Neural progenitor cell (in vitro differentiated cells): ENCODE results near the gene RPAP3.

Experiments
- CTCF ChIP-seq: fragments of 200-600 bp; sonication (generic); IDR thresholded peaks from 2 replicates; pipeline ENCODE4 v1.5.1; 2017; ENCODE audit warnings: antibody characterized with exemption, mild to moderate bottlenecking
- EZH2 ChIP-seq: fragments of 200-600 bp; sonication (generic); IDR thresholded peaks from 2 replicates; pipeline ENCODE4 v1.6.1; 2017; ENCODE audit warnings: antibody characterized with exemption, mild to moderate bottlenecking, moderate library complexity
- EZH2phosphoT487 ChIP-seq: fragments of 200-600 bp; sonication (generic); IDR thresholded peaks from 2 replicates; pipeline ENCODE4 v1.6.1; 2017; ENCODE audit warnings: antibody characterized with exemption

- TF ChIP-seq CTCF (no peak), EZH2 (no peak), EZH2phosphoT487 (no peak)
These were observed 2.2 kb upstream of the RPAP3 start for GRCh38 chr12:47707905-47708543.
